ENCODE data around the gene STARD3. TPM values are rescaled to one million over a fixed set of nuclear protein-coding genes. Genes with fewer than 3 reads are reported as not detected.

Gene STARD3
- total and polyA plus RNA-seq, 10 donors: 59.5 to 166 (median 100) TPM

- WGBS, 5 donors: 10 to 16% (median 15%) methylated on average over 25 to 26 of the region's 26 CpGs
- H3K36me3 ChIP-seq: no peaks in the 10 kb centered on the region
- peaks cover 0 to 52% (median 42%) of the 10 kb centered on the region in 6 donors for H3K4me1 ChIP-seq
- peak overlapping the region in 5 of 8 donors; percentile 10 to 59 (median 32) for H3K27ac ChIP-seq
- H3K9me3 ChIP-seq: no peaks in the 10 kb centered on the region
- intact Hi-C loops (cut with DNase I; ENCODE audit: low total_unique reads): loop anchor here (2.0 to 10.0 kb wide), 3 partner anchors 73 to 243 kb away; partner anchors contain the start of genes IKZF3 and ZPBP2
- peak overlapping the region in 3 of 8 donors; percentile 3 to 46 (median 13) for H3K4me3 ChIP-seq
- peak; percentile 97 for DNase-seq
- peak; percentile 99 to 100 (median 99) for TF ChIP-seq CTCF (IDR thresholded peaks at IDR 0.05 in 8 of 11, conservative IDR thresholded peaks at IDR 0.05 in 3 of 11)
- TF ChIP-seq POLR2A (IDR thresholded peaks at IDR 0.05): no peak
- peak in 2 of 3 donors; percentile 64 to 71 for TF ChIP-seq POLR2AphosphoS5 (IDR thresholded peaks at IDR 0.05)
- peaks cover 0 to 67% (median 27%) of the 10 kb centered on the region in 7 donors for H3K27me3 ChIP-seq (replicated peaks in 1 of 7)
These were observed 15.2 kb upstream of the STARD3 start for GRCh38 chr17:39621523-39622379.

DNA sequence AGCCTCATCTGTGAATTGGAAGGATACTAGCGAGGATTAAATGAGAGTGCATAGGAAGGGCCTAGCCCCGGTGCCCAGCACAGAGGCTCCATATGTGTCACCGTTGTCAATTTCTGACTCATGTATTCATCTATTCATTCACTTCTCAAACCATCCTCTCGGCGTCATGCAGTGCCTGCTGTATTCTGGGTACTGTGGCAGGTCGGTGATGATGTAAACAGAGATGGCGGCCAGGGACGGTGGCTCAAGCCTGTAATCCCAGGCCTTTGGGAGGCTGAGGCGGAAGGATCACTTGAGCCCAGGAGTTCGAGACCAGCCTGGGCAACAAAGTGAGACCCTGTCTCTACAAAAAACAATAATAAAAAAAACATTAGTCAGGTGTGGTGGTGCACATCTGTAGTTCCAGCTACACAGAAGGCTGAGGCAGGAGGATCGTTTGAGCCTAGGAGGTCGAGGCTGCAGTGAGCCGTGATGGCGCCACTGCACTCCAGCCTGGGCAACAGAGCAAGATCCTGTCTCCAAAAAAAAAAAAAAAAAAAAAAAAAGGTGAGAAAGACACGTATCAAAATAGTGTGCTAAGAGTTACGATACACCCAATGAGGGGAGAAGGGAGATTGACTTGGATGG, 14.5 kb upstream of the STARD3 start:
- H3K27ac ChIP-seq: peak overlapping the region in 5 of 8 donors; percentile 10 to 59 (median 32)
- TF ChIP-seq CTCF (IDR thresholded peaks at IDR 0.05 in 8 of 11, conservative IDR thresholded peaks at IDR 0.05 in 3 of 11) (no peak), POLR2AphosphoS5 (IDR thresholded peaks at IDR 0.05) (no peak), POLR2A (IDR thresholded peaks at IDR 0.05) (no peak)
- no peak for DNase-seq
- H3K27me3 ChIP-seq (replicated peaks in 1 of 7): peaks cover 0 to 67% (median 28%) of the 10 kb centered on the region in 7 donors
- H3K4me3 ChIP-seq: peak overlapping the region in 3 of 8 donors; percentile 3 to 46 (median 13)
- intact Hi-C loops (cut with DNase I; ENCODE audit: low total_unique reads): loop anchor here (2.0 to 10.0 kb wide), 3 partner anchors 74 to 242 kb away; partner anchors contain the start of genes IKZF3 and ZPBP2
- WGBS, 5 donors: 51 to 65% (median 54%) methylated on average over 15 to 16 of the region's 16 CpGs
- H3K4me1 ChIP-seq: peaks cover 0 to 52% (median 42%) of the 10 kb centered on the region in 6 donors
- no peaks in the 10 kb centered on the region for H3K36me3 ChIP-seq
- no peaks in the 10 kb centered on the region for H3K9me3 ChIP-seq

DNA sequence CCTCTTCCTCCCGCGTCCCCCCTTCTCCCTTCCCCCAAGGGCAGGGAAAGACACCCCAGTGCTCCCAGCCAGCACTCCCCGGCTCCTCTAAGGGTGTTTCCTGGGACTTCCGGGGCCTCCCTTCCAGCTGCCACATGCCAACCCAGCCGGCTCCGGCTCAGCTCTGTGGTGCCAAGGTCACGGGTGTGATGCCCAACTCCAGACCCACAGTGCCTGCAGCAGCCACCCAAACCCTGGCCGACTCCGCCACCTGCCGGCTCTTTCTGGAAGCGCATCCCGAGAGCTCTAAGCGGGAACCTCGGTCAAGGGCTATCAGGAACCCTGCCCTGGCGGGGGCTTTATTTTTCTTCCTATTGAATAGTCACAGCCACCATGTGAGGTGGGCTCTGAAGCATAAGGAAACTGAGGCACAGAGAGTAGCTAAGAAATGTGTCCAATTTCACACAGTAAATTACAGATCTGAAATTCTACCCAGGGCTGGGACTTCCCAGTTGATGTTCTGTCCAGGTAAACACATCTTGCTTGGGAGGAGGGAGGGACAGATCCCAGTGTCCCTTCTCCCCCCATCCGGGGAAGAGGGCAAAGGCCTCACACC, 13.5 kb upstream of the STARD3 start:
- Histone ChIP-seq H3K27me3 (replicated peaks in 1 of 7) (peaks cover 0 to 67% (median 35%) of the 10 kb centered on the region in 7 donors), H3K36me3 (no peaks in the 10 kb centered on the region), H3K27ac (no peak overlapping the region), H3K4me1 (peaks cover 0 to 49% (median 37%) of the 10 kb centered on the region in 6 donors), H3K9me3 (no peaks in the 10 kb centered on the region), H3K4me3 (no peak overlapping the region)
- intact Hi-C loops (cut with DNase I; ENCODE audit: low total_unique reads): loop anchor here (2.0 to 10.0 kb wide), 3 partner anchors 75 to 241 kb away; partner anchors contain the start of genes IKZF3 and ZPBP2
- DNase-seq: peak; percentile 96
- 1 to 6% (median 4%) methylated on average over 14 to 16 of the region's 16 CpGs for WGBS, 5 donors
- TF ChIP-seq POLR2A (IDR thresholded peaks at IDR 0.05) (no peak), CTCF (IDR thresholded peaks at IDR 0.05 in 8 of 11, conservative IDR thresholded peaks at IDR 0.05 in 3 of 11) (peak; percentile 75 to 99 (median 96)), POLR2AphosphoS5 (IDR thresholded peaks at IDR 0.05) (peak; percentile 16 to 61 (median 51))

Measured in spleen (tissue), 11 donors.